ENCODE measurements around the gene SNRPA1.

Gene SNRPA1

GRCh38 chr15:101242160-101242998 lies 52.7 kb downstream of the SNRPA1 start:
- DNase-seq (ENCODE audit: low spot score) = peak; percentile 28

- no peak for DNase-seq (ENCODE audit: low spot score)
These were observed 54.7 kb downstream of the SNRPA1 start for GRCh38 chr15:101240358-101240757.

GRCh38 chr15:101239724-101240136 lies 55.3 kb downstream of the SNRPA1 start:
- no peak for DNase-seq (ENCODE audit: low spot score)

- no peak for DNase-seq (ENCODE audit: low spot score)
These were observed 57.8 kb downstream of the SNRPA1 start for GRCh38 chr15:101237251-101237650.

- DNase-seq (ENCODE audit: low spot score) = no peak
These were observed 61.3 kb downstream of the SNRPA1 start for GRCh38 chr15:101233651-101234280.

GRCh38 chr15:101232677-101233076 lies 62.4 kb downstream of the SNRPA1 start:
- no peak for DNase-seq (ENCODE audit: low spot score)

Data from globus pallidus (tissue), 1 donor.